Neural cell (in vitro differentiated cells): Measurements from ENCODE around the gene DNAH6. TPM values are rescaled to one million over a fixed set of nuclear protein-coding genes. Genes with fewer than 3 reads are reported as not detected.

ENCODE experiments used
- H2AFZ ChIP-seq: fragments of 200-600, 300-800 bp; sonication (generic), shearing (Covaris generic); 2 replicates; pipeline ENCODE4 v1.6.0; 2014; ENCODE audit warnings: low read depth, mild to moderate bottlenecking, antibody characterized with exemption, low read length, moderate library complexity
- H3F3A ChIP-seq: fragments of 200-600 bp; shearing (Covaris generic); 2 replicates; pipeline ENCODE4 v1.6.1; 2016; ENCODE audit warnings: mild to moderate bottlenecking, moderate library complexity, mixed read lengths, antibody characterized with exemption, low read length; ENCODE audit not compliant: insufficient read depth, poor library complexity, severe bottlenecking
- H3K27ac ChIP-seq: fragments of 200-600, 300-800 bp; sonication (generic), shearing (Covaris generic); 2 replicates; pipeline ENCODE4 v1.5.1; 2014; ENCODE audit warnings: mild to moderate bottlenecking, low read length, moderate library complexity
- H3K27me3 ChIP-seq: fragments of 300-800, 200-600 bp; sonication (generic), shearing (Covaris generic); 2 replicates; pipeline ENCODE4 v1.6.0; 2014; ENCODE audit warnings: mild to moderate bottlenecking, low read depth, low read length, moderate library complexity; ENCODE audit not compliant: insufficient read depth
- H3K36me3 ChIP-seq: fragments of 300-800, 200-600 bp; sonication (generic), shearing (Covaris generic); 2 replicates; pipeline ENCODE4 v1.5.1; 2014; ENCODE audit warnings: mild to moderate bottlenecking, antibody characterized with exemption, low read length, moderate library complexity; ENCODE audit not compliant: insufficient read depth
- H3K4me2 ChIP-seq: fragments of 300-800, 200-600 bp; sonication (generic), shearing (Covaris generic); 2 replicates; pipeline ENCODE4 v1.6.0; 2014; ENCODE audit warnings: mild to moderate bottlenecking, low read length
- H3K4me3 ChIP-seq: fragments of 300-800, 200-600 bp; sonication (generic), shearing (Covaris generic); 2 replicates; pipeline ENCODE4 v1.5.1; 2014; ENCODE audit warnings: mild to moderate bottlenecking, low read length, moderate library complexity
- H3K79me2 ChIP-seq: fragments of 200-600 bp; shearing (Covaris generic); replicated peaks from 2 replicates; pipeline ENCODE4 v1.6.0; 2014; ENCODE audit warnings: mild to moderate bottlenecking, low read length, moderate library complexity; ENCODE audit not compliant: insufficient read depth
- H3K9ac ChIP-seq: fragments of 300-800, 200-600 bp; sonication (generic), shearing (Covaris generic); 2 replicates; pipeline ENCODE4 v1.6.1; 2016; ENCODE audit warnings: mild to moderate bottlenecking, low read length, mixed read lengths
- H3K9me2 ChIP-seq: fragments of 200-600 bp; shearing (Covaris generic); 2 replicates; pipeline ENCODE4 v1.6.1; 2016; ENCODE audit warnings: mild to moderate bottlenecking, low read length, mixed read lengths; ENCODE audit not compliant: insufficient read depth
- H3K9me3 ChIP-seq: fragments of 200-600, 300-800 bp; sonication (generic), shearing (Covaris generic); 2 replicates; pipeline ENCODE4 v1.6.1; 2016; ENCODE audit warnings: mild to moderate bottlenecking, mixed run types, low read length, moderate library complexity, mixed read lengths
- H4K20me1 ChIP-seq: fragments of 200-600 bp; shearing (Covaris generic); 2 replicates; pipeline ENCODE4 v1.6.1; 2016; ENCODE audit warnings: mild to moderate bottlenecking, mixed run types; ENCODE audit not compliant: insufficient read depth
- CTCF ChIP-seq: fragments of 450-650 bp; IDR thresholded peaks from 2 replicates; pipeline ENCODE4 v1.5.1; 2014; ENCODE audit warnings: antibody characterized with exemption, mild to moderate bottlenecking, moderate library complexity; ENCODE audit not compliant: poor library complexity, severe bottlenecking
- EP300 ChIP-seq: fragments of 450-650 bp; conservative IDR thresholded peaks from 2 replicates; pipeline ENCODE4 v1.6.1; 2014; ENCODE audit warnings: antibody characterized with exemption, mild to moderate bottlenecking, moderate library complexity; ENCODE audit not compliant: poor library complexity, severe bottlenecking
- EZH2 ChIP-seq: fragments of 200-600, 300-800 bp; shearing (Covaris generic), sonication (generic); IDR thresholded peaks from 2 replicates; pipeline ENCODE4 v1.6.1; 2014; ENCODE audit warnings: antibody characterized with exemption, low read length, borderline replicate concordance, mild to moderate bottlenecking; ENCODE audit not compliant: insufficient read depth, poor library complexity, severe bottlenecking
- MXI1 ChIP-seq: fragments of 450-650 bp; conservative IDR thresholded peaks from 2 replicates; pipeline ENCODE4 v1.6.1; 2014; ENCODE audit warnings: antibody characterized with exemption, mild to moderate bottlenecking; ENCODE audit not compliant: poor library complexity, severe bottlenecking
- POLR2AphosphoS5 ChIP-seq: IDR thresholded peaks from 2 replicates; pipeline ENCODE4 v1.6.1; 2012
- RAD21 ChIP-seq: fragments of 450-650 bp; conservative IDR thresholded peaks from 2 replicates; pipeline ENCODE4 v1.6.1; 2014; ENCODE audit warnings: antibody characterized with exemption, mild to moderate bottlenecking, moderate library complexity
- SMC3 ChIP-seq: fragments of 450-650 bp; conservative IDR thresholded peaks from 2 replicates; pipeline ENCODE4 v1.6.1; 2014; ENCODE audit warnings: antibody characterized with exemption, mild to moderate bottlenecking, moderate library complexity; ENCODE audit not compliant: poor library complexity
- TAF1 ChIP-seq: IDR thresholded peaks from 2 replicates; pipeline ENCODE4 v1.6.1; 2012; ENCODE audit warnings: low read depth
- polyA plus RNA-seq: library from polyadenylated mRNA; depleted of rRNA; stranded (reverse); fragments of >200 nt; gene quantifications from 2 replicates; pipeline ENCODE4 v1.2.3, GENCODE V29; 2014
- TF ChIP-seq, protein P1 (sequence below): IDR thresholded peaks from 2 replicates; pipeline ENCODE4 v1.6.1; 2012; ENCODE audit warnings: borderline replicate concordance

DNAH6 gene
- polyA plus RNA-seq, 1 donor from 2014 or later, result 2.1 TPM

GRCh38 chr2:84649058-84649457 lies 132.8 kb downstream of the DNAH6 start:
- Histone ChIP-seq H3K9me3 (no peaks in the 10 kb centered on the region), H3K4me3 (no peak overlapping the region), H3K27ac (no peak overlapping the region), H2AFZ (no peak overlapping the region), H3K79me2 (no peaks in the 10 kb centered on the region), H3K36me3 (peaks cover 6% of the 10 kb centered on the region), H3K9ac (no peak overlapping the region), H3K4me2 (no peak overlapping the region), H3K27me3 (no peaks in the 10 kb centered on the region), H3F3A (no peaks in the 10 kb centered on the region), H4K20me1 (no peaks in the 10 kb centered on the region), H3K9me2 (no peaks in the 10 kb centered on the region)
- TF ChIP-seq, protein P1, sequence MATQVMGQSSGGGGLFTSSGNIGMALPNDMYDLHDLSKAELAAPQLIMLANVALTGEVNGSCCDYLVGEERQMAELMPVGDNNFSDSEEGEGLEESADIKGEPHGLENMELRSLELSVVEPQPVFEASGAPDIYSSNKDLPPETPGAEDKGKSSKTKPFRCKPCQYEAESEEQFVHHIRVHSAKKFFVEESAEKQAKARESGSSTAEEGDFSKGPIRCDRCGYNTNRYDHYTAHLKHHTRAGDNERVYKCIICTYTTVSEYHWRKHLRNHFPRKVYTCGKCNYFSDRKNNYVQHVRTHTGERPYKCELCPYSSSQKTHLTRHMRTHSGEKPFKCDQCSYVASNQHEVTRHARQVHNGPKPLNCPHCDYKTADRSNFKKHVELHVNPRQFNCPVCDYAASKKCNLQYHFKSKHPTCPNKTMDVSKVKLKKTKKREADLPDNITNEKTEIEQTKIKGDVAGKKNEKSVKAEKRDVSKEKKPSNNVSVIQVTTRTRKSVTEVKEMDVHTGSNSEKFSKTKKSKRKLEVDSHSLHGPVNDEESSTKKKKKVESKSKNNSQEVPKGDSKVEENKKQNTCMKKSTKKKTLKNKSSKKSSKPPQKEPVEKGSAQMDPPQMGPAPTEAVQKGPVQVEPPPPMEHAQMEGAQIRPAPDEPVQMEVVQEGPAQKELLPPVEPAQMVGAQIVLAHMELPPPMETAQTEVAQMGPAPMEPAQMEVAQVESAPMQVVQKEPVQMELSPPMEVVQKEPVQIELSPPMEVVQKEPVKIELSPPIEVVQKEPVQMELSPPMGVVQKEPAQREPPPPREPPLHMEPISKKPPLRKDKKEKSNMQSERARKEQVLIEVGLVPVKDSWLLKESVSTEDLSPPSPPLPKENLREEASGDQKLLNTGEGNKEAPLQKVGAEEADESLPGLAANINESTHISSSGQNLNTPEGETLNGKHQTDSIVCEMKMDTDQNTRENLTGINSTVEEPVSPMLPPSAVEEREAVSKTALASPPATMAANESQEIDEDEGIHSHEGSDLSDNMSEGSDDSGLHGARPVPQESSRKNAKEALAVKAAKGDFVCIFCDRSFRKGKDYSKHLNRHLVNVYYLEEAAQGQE, result no peak
- no peak for TF ChIP-seq MXI1
- no peak for TF ChIP-seq EP300
- no peak for TF ChIP-seq TAF1
- TF ChIP-seq POLR2AphosphoS5, result no peak
- TF ChIP-seq EZH2, result no peak
- no peak for TF ChIP-seq SMC3
- no peak for TF ChIP-seq CTCF
- TF ChIP-seq RAD21, result no peak

GRCh38 chr2:84649487-84650142 lies 133.3 kb downstream of the DNAH6 start:
- TF ChIP-seq EZH2 (no peak), MXI1 (no peak), RAD21 (no peak), EP300 (no peak), SMC3 (no peak), POLR2AphosphoS5 (no peak), CTCF (no peak)
- TF ChIP-seq, protein P1, result no peak
- Histone ChIP-seq H3K9ac (no peak overlapping the region), H3K79me2 (no peaks in the 10 kb centered on the region), H3K27me3 (no peaks in the 10 kb centered on the region), H4K20me1 (no peaks in the 10 kb centered on the region), H3K9me2 (no peaks in the 10 kb centered on the region), H2AFZ (no peak overlapping the region), H3K27ac (no peak overlapping the region), H3K36me3 (peaks cover 6% of the 10 kb centered on the region), H3K4me3 (no peak overlapping the region), H3K9me3 (no peaks in the 10 kb centered on the region), H3K4me2 (no peak overlapping the region), H3F3A (no peaks in the 10 kb centered on the region)
